ENCODE results near the gene DNAJC11. TPM values are rescaled to one million over a fixed set of nuclear protein-coding genes. Genes with fewer than 3 reads are reported as not detected.

DNAJC11 gene
- total RNA-seq, 1 experiment from 2014 or later: 93.6 TPM

- in situ Hi-C loops (cut with HindIII; ENCODE audit: low pct_unique_long_range_greater_than_20kb, low sequenced_read_pairs) (no loop called here), intact Hi-C loops (cut with micrococcal nuclease; ENCODE audit: unreplicated experiment) (no loop called here)
- POLR2A ChIA-PET: interaction anchor here (0.7 kb wide), 1 partner anchor 34 kb away, joined by 3 read pairs; the partner anchor contains the start of gene TAS1R1
- Histone ChIP-seq H3K4me1 (ENCODE audit: control insufficient read depth, insufficient read depth, low read length) (no peaks in the 10 kb centered on the region), H3K36me3 (ENCODE audit: control insufficient read depth, insufficient read depth, low read length) (peaks cover 2% of the 10 kb centered on the region; the same call in 1 of the 2 replicates), H3K27me3 (ENCODE audit: control insufficient read depth, insufficient read depth, low read length) (no peaks in the 10 kb centered on the region), H3K27ac (ENCODE audit: low read length) (no peak overlapping the region), H3K9me3 (ENCODE audit: control insufficient read depth, insufficient read depth, low read depth, low read length) (no peaks in the 10 kb centered on the region), H3K4me3 (ENCODE audit: low read depth in 2 of 2, low read length in 2 of 2) (no peak overlapping the region)
- ATAC-seq (peak; percentile 5; the same call in 1 of the 2 replicates), DNase-seq (ENCODE audit: low read depth, low spot score) (no peak)
- TF ChIP-seq TCF7L2 (IDR thresholded peaks at IDR 0.05; ENCODE audit: low read depth, low read length) (no peak), SIN3A (IDR thresholded peaks at IDR 0.05; ENCODE audit: borderline replicate concordance, insufficient read depth, low read depth, low read length) (no peak), CTCF (IDR thresholded peaks at IDR 0.05) (no peak), POLR2AphosphoS5 (IDR thresholded peaks at IDR 0.05; ENCODE audit: low read depth, low read length) (no peak; the same call in 1 of the 2 replicates)
- TF ChIP-seq, protein P1, sequence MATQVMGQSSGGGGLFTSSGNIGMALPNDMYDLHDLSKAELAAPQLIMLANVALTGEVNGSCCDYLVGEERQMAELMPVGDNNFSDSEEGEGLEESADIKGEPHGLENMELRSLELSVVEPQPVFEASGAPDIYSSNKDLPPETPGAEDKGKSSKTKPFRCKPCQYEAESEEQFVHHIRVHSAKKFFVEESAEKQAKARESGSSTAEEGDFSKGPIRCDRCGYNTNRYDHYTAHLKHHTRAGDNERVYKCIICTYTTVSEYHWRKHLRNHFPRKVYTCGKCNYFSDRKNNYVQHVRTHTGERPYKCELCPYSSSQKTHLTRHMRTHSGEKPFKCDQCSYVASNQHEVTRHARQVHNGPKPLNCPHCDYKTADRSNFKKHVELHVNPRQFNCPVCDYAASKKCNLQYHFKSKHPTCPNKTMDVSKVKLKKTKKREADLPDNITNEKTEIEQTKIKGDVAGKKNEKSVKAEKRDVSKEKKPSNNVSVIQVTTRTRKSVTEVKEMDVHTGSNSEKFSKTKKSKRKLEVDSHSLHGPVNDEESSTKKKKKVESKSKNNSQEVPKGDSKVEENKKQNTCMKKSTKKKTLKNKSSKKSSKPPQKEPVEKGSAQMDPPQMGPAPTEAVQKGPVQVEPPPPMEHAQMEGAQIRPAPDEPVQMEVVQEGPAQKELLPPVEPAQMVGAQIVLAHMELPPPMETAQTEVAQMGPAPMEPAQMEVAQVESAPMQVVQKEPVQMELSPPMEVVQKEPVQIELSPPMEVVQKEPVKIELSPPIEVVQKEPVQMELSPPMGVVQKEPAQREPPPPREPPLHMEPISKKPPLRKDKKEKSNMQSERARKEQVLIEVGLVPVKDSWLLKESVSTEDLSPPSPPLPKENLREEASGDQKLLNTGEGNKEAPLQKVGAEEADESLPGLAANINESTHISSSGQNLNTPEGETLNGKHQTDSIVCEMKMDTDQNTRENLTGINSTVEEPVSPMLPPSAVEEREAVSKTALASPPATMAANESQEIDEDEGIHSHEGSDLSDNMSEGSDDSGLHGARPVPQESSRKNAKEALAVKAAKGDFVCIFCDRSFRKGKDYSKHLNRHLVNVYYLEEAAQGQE (IDR thresholded peaks at IDR 0.05; ENCODE audit: insufficient read depth in 1 of 2, low read depth in 2 of 2, low read length in 1 of 2): no peak
- CTCF ChIA-PET: no interaction called here
- BruUV-seq (replicated peaks): no TSS peak
Observed at GRCh38 chr1:6588893-6589520, 112.6 kb downstream of the DNAJC11 start.

- H3K27me3 ChIP-seq (ENCODE audit: control insufficient read depth, insufficient read depth, low read length): no peaks in the 10 kb centered on the region
- no peak for ATAC-seq
- H3K27ac ChIP-seq (ENCODE audit: low read length): no peak overlapping the region
- no peak overlapping the region for H3K4me3 ChIP-seq (ENCODE audit: low read depth in 2 of 2, low read length in 2 of 2)
- intact Hi-C loops (cut with micrococcal nuclease; ENCODE audit: unreplicated experiment) (no loop called here), in situ Hi-C loops (cut with HindIII; ENCODE audit: low pct_unique_long_range_greater_than_20kb, low sequenced_read_pairs) (no loop called here)
- no peaks in the 10 kb centered on the region for H3K4me1 ChIP-seq (ENCODE audit: control insufficient read depth, insufficient read depth, low read length)
- DNase-seq (ENCODE audit: low read depth, low spot score): no peak
- no TSS peak for BruUV-seq (replicated peaks)
- H3K36me3 ChIP-seq (ENCODE audit: control insufficient read depth, insufficient read depth, low read length): peaks cover 2% of the 10 kb centered on the region; the same call in 1 of the 2 replicates
- H3K9me3 ChIP-seq (ENCODE audit: control insufficient read depth, insufficient read depth, low read depth, low read length): no peaks in the 10 kb centered on the region
- ChIA-PET POLR2A (interaction anchor here (0.7 kb wide), 1 partner anchor 33 kb away, joined by 3 read pairs; the partner anchor contains the start of gene TAS1R1), CTCF (no interaction called here)
- no peak for TF ChIP-seq SIN3A (IDR thresholded peaks at IDR 0.05; ENCODE audit: borderline replicate concordance, insufficient read depth, low read depth, low read length)
- no peak; the same call in 1 of the 2 replicates for TF ChIP-seq POLR2AphosphoS5 (IDR thresholded peaks at IDR 0.05; ENCODE audit: low read depth, low read length)
- TF ChIP-seq TCF7L2 (IDR thresholded peaks at IDR 0.05; ENCODE audit: low read depth, low read length): no peak
- TF ChIP-seq, protein P1 (IDR thresholded peaks at IDR 0.05; ENCODE audit: insufficient read depth in 1 of 2, low read depth in 2 of 2, low read length in 1 of 2): no peak
- TF ChIP-seq CTCF (IDR thresholded peaks at IDR 0.05): no peak
Observed at GRCh38 chr1:6588128-6588892, 113.3 kb downstream of the DNAJC11 start.

Measured in Panc1 (cell line).